Activated effector memory CD4-positive, alpha-beta T cell treated with anti-CD3 and anti-CD28 coated beads, Interleukin-2, amount 50 U/mL, for 16 hours (primary cell): ENCODE results near the gene TLR10.
"Not testable (repeated sequence)": the region's sequence is repeated elsewhere in the genome, so short reads cannot be mapped to it uniquely, and the experiment has no call there.

Experiments used
- DNase-seq: peaks from one replicate; pipeline ENCODE4 v3.0.0-alpha.2; 2020

TLR10 gene

DNA sequence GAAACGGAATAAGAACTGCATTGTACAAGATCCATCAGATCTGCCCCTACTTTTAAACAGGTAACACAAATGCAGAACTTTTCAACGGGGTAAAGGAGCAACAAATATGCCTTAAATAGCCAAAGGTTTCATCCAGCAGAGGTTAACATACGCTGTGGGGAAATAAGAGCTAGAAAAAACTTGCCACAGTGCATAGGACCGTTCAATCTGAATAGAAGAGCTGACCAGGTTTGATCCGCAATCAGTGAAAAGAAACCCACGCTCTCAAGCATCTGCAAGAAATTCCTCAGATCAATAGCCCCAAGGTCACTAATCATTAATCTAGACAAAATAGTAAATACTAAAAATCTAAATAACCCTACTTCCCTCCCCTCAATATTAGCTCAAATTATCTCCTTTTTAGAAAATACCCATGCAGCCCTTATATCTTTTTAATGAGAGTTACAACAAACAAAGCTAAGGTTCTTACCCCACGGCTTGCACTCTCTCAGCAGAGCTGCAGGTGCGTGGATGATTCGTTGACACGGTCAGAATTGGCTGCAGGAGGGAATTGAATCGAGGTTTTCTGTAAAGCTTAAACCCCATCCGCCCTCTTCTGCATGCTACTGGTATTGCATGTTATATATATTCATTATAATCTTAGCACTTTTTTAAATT lies at the start of gene TLR10:
Gene TLR10 (minus strand): TSS at position 539 of the 657 bp plus-strand sequence. CDS start 7,400 bp downstream, outside the sequence.
- DNase-seq, result no peak

GRCh38 chr4:38832206-38832605 lies 49.4 kb upstream of the TLR10 start:
- DNase-seq, result no peak

DNA sequence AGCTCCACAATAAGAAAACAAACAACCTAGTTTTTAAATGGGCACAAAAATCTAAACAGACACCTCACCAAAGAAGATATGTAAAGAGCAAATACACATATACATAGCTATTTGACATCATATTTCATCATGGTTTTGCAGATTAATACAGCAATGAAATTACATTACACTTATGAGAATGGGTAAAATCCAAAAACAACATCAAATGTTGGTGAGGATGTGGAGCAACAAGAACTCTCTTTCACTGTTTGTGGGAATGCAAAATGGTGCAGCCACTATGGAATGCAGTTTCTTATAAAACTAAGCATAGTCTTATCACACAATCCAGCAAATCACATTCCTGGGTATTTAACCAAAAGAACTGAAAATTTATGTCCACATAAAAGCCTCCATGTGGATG lies 48.9 kb upstream of the TLR10 start:
- DNase-seq, result no peak

GRCh38 chr4:38829237-38829636 lies 46.4 kb upstream of the TLR10 start:
- DNase-seq, result no peak

DNA sequence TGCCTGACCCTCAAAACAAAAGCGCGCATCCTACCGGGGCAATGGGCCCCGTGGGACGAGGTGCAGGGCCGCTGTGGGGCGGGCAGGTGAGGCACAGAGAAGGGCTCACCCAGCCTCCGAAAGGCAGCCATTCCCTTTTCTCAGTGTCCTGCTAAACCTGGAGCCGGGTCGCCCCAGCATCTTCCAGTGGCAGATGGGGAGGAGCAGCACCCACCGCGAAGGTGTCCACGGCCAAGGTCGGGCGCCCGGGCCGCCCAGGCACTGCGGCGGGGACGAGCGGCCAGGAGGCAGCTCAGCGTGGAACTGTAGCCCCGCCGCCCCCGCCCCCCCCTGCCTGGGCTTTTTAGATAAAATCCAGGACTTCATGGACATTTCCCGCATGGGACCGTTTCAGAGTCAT lies 41.0 kb upstream of the TLR10 start:
- DNase-seq, result no peak

- DNase-seq, result no peak
These were observed 40.0 kb upstream of the TLR10 start for GRCh38 chr4:38822748-38823303.

DNA sequence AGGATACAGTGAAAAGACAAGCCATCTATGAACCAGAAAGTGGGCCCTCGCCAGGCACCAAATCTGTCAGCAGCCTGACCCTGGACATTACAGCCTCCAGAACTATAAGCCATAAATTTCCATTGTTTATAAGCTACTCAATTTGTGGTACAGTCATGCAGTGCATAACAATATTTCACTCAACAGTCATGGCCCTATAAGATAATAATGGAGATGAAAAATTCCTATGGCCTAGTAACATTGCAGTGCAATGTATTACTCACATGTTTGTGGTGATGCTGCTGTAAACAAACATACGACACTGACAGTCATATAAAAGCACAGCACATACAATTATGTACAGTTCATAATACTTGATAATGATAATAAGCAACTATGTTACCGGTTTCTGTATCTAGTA lies 38.9 kb upstream of the TLR10 start:
- no peak for DNase-seq

GRCh38 chr4:38820329-38821061 lies 37.7 kb upstream of the TLR10 start:
- DNase-seq, result no peak

DNA sequence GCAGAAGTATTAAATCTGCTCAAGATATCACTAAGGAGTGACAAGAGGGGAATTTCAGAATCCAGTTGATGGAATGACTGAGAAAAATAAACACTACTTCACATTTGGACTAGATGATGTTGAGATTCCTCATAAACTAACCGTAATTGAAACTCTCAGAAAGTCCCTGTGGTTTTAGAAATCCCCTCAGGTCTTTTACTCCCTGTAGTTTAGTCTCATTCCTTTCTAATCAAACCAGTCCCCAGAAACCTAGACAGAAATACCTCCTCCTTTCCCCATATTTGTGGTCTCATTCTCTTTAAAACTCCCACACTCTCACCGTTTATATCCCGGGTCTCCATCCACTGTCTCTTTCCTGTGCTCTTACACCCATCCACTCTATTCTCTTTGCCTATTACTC lies 36.8 kb upstream of the TLR10 start:
- DNase-seq, result no peak

DNA sequence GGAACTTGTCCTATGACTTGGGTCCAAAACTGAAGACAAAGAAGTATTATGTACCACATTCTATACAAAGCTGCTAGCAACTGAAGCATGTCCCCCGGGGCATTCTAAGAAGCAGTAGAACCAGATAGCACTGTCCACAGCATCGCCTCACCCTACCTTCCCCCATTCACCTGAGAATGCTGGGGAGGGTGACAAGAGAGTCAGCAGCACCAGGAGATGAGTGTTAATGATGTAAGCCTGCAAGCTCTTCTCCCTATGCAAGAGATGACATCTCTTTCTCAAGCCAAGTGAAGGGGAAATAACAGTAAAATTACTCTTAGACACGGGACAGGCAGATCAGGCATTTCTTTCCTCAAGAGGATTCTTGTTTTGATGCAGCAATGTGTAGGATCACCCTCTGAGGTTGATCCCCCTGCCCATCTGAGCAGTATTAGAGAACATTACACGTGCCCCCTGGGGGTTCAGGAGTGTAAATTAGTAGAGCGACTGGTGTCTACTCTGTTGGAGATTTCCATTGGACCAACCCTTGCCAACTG lies 35.7 kb upstream of the TLR10 start:
- no peak for DNase-seq

GRCh38 chr4:38815885-38816782 lies 33.3 kb upstream of the TLR10 start:
- no peak for DNase-seq

GRCh38 chr4:38814386-38814785 lies 31.6 kb upstream of the TLR10 start:
- DNase-seq, result no peak

DNA sequence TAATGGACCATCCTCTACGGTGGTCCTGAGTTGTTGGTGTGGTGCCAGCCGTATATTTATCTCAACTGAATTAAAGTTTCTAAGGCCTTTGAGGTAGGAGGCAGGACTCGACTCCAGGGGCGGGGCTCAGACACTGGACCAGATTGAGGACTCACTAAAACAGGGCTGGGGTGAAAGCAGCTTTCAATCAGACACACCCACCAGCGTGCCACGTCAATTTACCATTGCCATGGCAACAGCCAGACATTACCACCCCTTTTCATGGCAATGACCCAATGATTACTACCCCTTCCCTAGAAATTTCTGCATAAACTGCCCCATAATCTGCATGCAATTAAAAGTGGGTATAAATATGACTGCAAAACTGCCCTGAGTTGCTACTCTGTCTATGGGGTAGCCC lies 28.5 kb upstream of the TLR10 start:
- DNase-seq, result no peak

GRCh38 chr4:38807462-38807861 lies 24.7 kb upstream of the TLR10 start:
- not testable (repeated sequence) for DNase-seq

DNA sequence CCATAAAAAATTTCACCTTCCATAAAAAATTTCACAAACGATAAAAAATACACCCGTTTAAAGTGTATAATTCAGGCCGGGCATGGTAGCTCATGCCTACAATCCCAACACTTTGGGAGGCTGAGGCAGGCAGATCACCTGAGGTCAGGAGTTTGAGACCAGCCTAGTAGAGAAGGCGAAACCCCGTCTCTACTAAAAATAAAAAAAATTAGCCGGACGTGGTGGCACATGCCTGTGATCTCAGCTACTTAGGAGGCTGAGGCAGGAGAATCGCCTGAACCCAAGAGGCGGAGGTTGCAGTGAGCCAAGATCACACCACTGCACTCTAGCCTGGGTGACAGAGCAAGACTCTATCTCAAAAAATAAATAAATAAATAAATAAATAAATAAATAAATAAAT lies 23.5 kb upstream of the TLR10 start:
- DNase-seq, result not testable (repeated sequence)

- DNase-seq, result no peak
These were observed 22.8 kb upstream of the TLR10 start for GRCh38 chr4:38805530-38806145.

DNA sequence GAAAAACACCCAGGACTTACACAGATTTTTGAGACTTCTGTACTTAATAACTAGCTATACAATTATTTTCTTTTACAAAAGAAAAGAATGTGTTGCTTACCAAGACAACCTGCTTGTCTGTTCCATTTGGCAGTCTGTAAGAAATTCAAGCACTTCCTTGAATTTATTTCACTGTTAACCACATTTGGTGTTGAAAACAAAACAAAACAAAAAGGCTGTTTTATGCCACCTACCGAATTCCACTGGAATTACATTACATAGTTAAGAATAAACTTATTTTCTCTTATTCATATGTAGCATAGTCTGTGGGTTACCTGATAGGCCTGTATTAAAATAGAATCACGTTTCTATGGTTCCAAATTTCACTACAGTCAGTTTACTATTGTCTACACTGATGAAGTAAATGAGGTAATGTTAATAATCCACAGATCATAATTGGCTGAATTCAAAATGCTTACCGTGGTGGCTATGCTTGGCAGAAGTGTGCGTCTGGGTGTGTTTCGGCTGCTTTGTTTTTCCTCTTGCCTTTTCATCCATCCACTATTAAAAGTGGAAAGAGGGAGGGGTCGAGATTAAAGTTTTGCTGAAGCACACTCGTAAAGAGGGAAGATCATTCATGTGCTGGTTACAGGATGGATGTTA lies 22.0 kb upstream of the TLR10 start, which contains the start of gene TLR1:
Gene TLR1 (minus strand): TSS at position 138 of the 642 bp plus-strand sequence. CDS start 5,960 bp downstream, outside the sequence.
- no peak for DNase-seq

- DNase-seq, result no peak
These were observed 21.3 kb upstream of the TLR10 start for GRCh38 chr4:38803833-38804653.

DNA sequence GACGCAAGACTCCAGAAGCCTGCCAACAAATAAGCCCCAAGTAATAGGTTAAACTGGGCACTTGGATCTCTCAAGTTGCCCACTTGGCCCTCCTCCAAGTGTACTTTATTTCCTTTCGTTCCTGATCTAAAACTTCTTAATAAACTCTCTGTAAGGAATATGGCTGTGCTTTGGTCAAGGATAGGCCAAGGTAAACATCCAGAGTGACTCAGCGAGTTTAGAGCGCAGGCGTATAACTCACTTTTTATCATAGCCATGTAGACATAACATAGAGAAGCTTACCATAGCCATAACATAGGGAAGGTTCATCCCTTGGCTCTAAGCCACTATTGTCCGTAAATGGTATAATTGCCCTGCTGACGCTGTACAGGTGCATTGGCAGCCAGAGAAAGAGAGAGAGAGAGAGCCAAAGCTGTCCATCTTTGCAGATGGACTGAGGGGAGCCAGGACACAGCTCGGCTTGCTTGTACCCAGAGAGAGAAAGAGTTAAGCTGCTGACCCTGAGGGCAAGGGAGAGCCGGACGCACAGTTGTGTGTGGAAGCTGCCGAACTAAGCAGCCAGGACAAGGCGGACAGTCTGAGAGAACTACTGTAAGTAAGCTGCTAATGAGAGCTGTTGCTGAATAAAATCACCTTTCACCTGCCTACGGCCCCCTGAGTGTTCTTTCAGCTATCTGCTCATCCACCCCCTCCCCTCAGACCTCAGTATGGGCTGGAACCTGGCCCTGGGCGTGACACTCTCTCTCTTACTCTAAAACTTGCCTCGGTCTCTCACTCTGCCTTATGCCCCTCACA lies 20.0 kb upstream of the TLR10 start:
- no peak for DNase-seq

- no peak for DNase-seq
These were observed 18.2 kb upstream of the TLR10 start for GRCh38 chr4:38800961-38801450.
